HFF-Myc (cell line): ENCODE measurements around the gene RIPK3.

Experiments
- DNase-seq: peaks from one replicate; pipeline ENCODE4 v3.0.0-alpha.2; 2011; ENCODE audit warnings: low read depth; ENCODE audit errors: extremely low read depth
- H3K4me3 ChIP-seq: replicated peaks from 2 replicates; pipeline ENCODE4 v1.5.1; 2011; ENCODE audit warnings: low read depth, mild to moderate bottlenecking, control low read depth, low read length
- CTCF ChIP-seq: IDR thresholded peaks from 2 replicates; pipeline ENCODE4 v1.5.1; 2012; ENCODE audit warnings: mild to moderate bottlenecking, low read depth, low read length, control low read depth; ENCODE audit errors: missing control alignments

The RIPK3 gene

GRCh38 chr14:24353559-24354481, 14.0 kb upstream of the RIPK3 start:
- DNase-seq: peak; percentile 56
- TF ChIP-seq CTCF: no peak
- H3K4me3 ChIP-seq: no peak overlapping the region

- no peak for TF ChIP-seq CTCF
- DNase-seq: no peak
- H3K4me3 ChIP-seq: no peak overlapping the region
Measured at GRCh38 chr14:24351517-24351916, 11.7 kb upstream of the RIPK3 start.

GRCh38 chr14:24349742-24350141, 10.0 kb upstream of the RIPK3 start:
- no peak for TF ChIP-seq CTCF
- H3K4me3 ChIP-seq: no peak overlapping the region
- no peak for DNase-seq

- no peak for TF ChIP-seq CTCF
- no peak overlapping the region for H3K4me3 ChIP-seq
- DNase-seq: no peak
Measured at GRCh38 chr14:24348186-24348585, 8.4 kb upstream of the RIPK3 start.

- no peak for DNase-seq
- no peak overlapping the region for H3K4me3 ChIP-seq
- TF ChIP-seq CTCF: no peak
Measured at GRCh38 chr14:24347134-24347533, 7.3 kb upstream of the RIPK3 start.

- no peak overlapping the region for H3K4me3 ChIP-seq
- DNase-seq: no peak
- no peak for TF ChIP-seq CTCF
Measured at GRCh38 chr14:24343795-24344660, 4.2 kb upstream of the RIPK3 start.
